Astrocyte (in vitro differentiated cells and primary cell): ENCODE data around the gene SLC25A48. TPM values are rescaled to one million over a fixed set of nuclear protein-coding genes. Genes with fewer than 3 reads are reported as not detected.

Experiments
- DNase-seq: peaks from one replicate; pipeline ENCODE4 v3.0.0-alpha.2; 2010; ENCODE audit warnings: low read depth
- FAIRE-seq: peaks from 2 replicates; lab custom pipeline; 2011; peaks lifted over from hg19 to GRCh38; lab: Jason Lieb, UNC
- H2AFZ ChIP-seq: 2 replicates; pipeline ENCODE4 v1.6.0; 2012; ENCODE audit warnings: low read depth, low read length, inconsistent platforms
- H3K27ac ChIP-seq: 2 replicates; pipeline ENCODE4 v1.5.1; 2011; ENCODE audit warnings: low read depth, low read length, inconsistent platforms
- H3K27me3 ChIP-seq: 2 replicates; pipeline ENCODE4 v1.6.0; 2011; ENCODE audit warnings: low read length, inconsistent platforms; ENCODE audit not compliant: insufficient read depth
- H3K36me3 ChIP-seq: 2 replicates; pipeline ENCODE4 v1.5.1; 2011; ENCODE audit warnings: low read length, inconsistent platforms; ENCODE audit not compliant: insufficient read depth
- H3K4me1 ChIP-seq: 2 replicates; pipeline ENCODE4 v1.5.1; 2011; ENCODE audit warnings: low read length, inconsistent platforms; ENCODE audit not compliant: insufficient read depth
- H3K4me2 ChIP-seq: 2 replicates; pipeline ENCODE4 v1.6.0; 2012; ENCODE audit warnings: low read length, inconsistent platforms
- H3K4me3 ChIP-seq: 2 replicates; pipeline ENCODE4 v1.5.1; 2011; ENCODE audit warnings: low read depth, mild to moderate bottlenecking, low read length, inconsistent platforms; ENCODE audit not compliant: insufficient read depth
- H3K79me2 ChIP-seq: 2 replicates; pipeline ENCODE4 v1.6.0; 2012; ENCODE audit warnings: mild to moderate bottlenecking, low read length, inconsistent platforms; ENCODE audit not compliant: insufficient read depth
- H3K9ac ChIP-seq: 2 replicates; pipeline ENCODE4 v1.6.0; 2012; ENCODE audit warnings: mild to moderate bottlenecking, low read length, inconsistent platforms
- H3K9me3 ChIP-seq: 2 replicates; pipeline ENCODE4 v1.5.1; 2012; ENCODE audit warnings: low read depth, mild to moderate bottlenecking, low read length, inconsistent platforms; ENCODE audit not compliant: insufficient read depth
- H4K20me1 ChIP-seq: 2 replicates; pipeline ENCODE4 v1.6.0; 2012; ENCODE audit warnings: low read length, inconsistent platforms; ENCODE audit not compliant: insufficient read depth
- H3K27ac Mint-ChIP-seq: one replicate; pipeline ENCODE4 v1.8.0; 2021; ENCODE audit warnings: mild to moderate bottlenecking, mixed read lengths; ENCODE audit not compliant: unreplicated experiment
- H3K27me3 Mint-ChIP-seq: one replicate; pipeline ENCODE4 v1.8.0; 2021; ENCODE audit warnings: low read depth, mixed read lengths; ENCODE audit not compliant: unreplicated experiment
- H3K36me3 Mint-ChIP-seq: one replicate; pipeline ENCODE4 v1.8.0; 2021; ENCODE audit warnings: low read depth, mixed read lengths; ENCODE audit not compliant: unreplicated experiment
- H3K4me1 Mint-ChIP-seq: one replicate; pipeline ENCODE4 v1.8.0; 2021; ENCODE audit warnings: low read depth, mixed read lengths; ENCODE audit not compliant: unreplicated experiment
- H3K4me3 Mint-ChIP-seq: one replicate; pipeline ENCODE4 v1.8.0; 2021; ENCODE audit warnings: mild to moderate bottlenecking, moderate library complexity, mixed read lengths; ENCODE audit not compliant: unreplicated experiment
- H3K9me3 Mint-ChIP-seq: one replicate; pipeline ENCODE4 v1.8.0; 2021; ENCODE audit warnings: mild to moderate bottlenecking, mixed read lengths; ENCODE audit not compliant: unreplicated experiment
- EZH2 ChIP-seq: IDR thresholded peaks from 2 replicates; pipeline ENCODE4 v1.6.1; 2012; ENCODE audit warnings: mild to moderate bottlenecking, low read length, inconsistent platforms; ENCODE audit not compliant: insufficient read depth
- total RNA-seq: library from RNA; stranded (reverse); gene quantifications from 2 replicates; pipeline ENCODE4 v1.2.1, GENCODE V29; 2021
- TF ChIP-seq, protein P1 (sequence below): IDR thresholded peaks from 2 replicates; pipeline ENCODE4 v1.5.1; 2011; ENCODE audit warnings: low read depth, mild to moderate bottlenecking, inconsistent platforms, low read length, moderate library complexity; ENCODE audit not compliant: insufficient read depth

The SLC25A48 gene
- total RNA-seq, 1 donor from 2014 or later: not detected

DNA sequence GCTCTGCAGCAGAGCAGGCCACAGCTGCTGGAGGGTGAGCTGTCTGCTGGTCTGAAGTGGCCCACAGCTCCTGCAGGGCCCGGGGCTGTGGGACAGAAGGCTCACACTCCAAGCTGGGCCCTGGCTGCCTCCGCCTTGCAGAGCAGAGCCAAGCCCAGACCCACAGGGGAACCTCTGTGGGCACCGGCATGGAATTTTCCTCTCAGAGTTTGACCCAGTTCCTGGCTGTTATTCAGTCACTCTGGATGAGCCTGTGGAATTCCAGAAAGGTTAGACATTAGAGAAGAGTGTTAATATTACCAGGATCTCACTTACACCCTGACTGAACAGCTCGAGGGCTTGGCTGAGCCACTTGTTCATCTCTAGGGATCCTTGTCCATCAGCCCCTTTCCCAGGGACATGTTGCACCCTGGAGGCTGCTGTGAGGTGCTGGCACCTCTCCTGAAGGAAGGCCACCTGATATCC, 43.7 kb downstream of the SLC25A48 start:
- Histone ChIP-seq H3K4me1 (no peaks in the 10 kb centered on the region), H2AFZ (no peak overlapping the region), H3K4me2 (no peak overlapping the region), H3K27me3 (peaks cover 29% of the 10 kb centered on the region), H3K79me2 (no peaks in the 10 kb centered on the region), H3K27ac (no peak overlapping the region), H3K4me3 (no peak overlapping the region), H3K36me3 (no peaks in the 10 kb centered on the region), H4K20me1 (no peaks in the 10 kb centered on the region), H3K9ac (no peak overlapping the region), H3K9me3 (no peaks in the 10 kb centered on the region)
- H3K27me3 Mint-ChIP-seq: peaks cover 61% of the 10 kb centered on the region
- H3K27ac Mint-ChIP-seq: no peak overlapping the region
- H3K9me3 Mint-ChIP-seq: peaks cover 2% of the 10 kb centered on the region
- H3K36me3 Mint-ChIP-seq: no peaks in the 10 kb centered on the region
- no peak overlapping the region for H3K4me3 Mint-ChIP-seq
- peaks cover 14% of the 10 kb centered on the region for H3K4me1 Mint-ChIP-seq
- DNase-seq (peak; percentile 1), FAIRE-seq (no peak)
- no peak for TF ChIP-seq EZH2
- TF ChIP-seq, protein P1, sequence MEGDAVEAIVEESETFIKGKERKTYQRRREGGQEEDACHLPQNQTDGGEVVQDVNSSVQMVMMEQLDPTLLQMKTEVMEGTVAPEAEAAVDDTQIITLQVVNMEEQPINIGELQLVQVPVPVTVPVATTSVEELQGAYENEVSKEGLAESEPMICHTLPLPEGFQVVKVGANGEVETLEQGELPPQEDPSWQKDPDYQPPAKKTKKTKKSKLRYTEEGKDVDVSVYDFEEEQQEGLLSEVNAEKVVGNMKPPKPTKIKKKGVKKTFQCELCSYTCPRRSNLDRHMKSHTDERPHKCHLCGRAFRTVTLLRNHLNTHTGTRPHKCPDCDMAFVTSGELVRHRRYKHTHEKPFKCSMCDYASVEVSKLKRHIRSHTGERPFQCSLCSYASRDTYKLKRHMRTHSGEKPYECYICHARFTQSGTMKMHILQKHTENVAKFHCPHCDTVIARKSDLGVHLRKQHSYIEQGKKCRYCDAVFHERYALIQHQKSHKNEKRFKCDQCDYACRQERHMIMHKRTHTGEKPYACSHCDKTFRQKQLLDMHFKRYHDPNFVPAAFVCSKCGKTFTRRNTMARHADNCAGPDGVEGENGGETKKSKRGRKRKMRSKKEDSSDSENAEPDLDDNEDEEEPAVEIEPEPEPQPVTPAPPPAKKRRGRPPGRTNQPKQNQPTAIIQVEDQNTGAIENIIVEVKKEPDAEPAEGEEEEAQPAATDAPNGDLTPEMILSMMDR: no peak

DNA sequence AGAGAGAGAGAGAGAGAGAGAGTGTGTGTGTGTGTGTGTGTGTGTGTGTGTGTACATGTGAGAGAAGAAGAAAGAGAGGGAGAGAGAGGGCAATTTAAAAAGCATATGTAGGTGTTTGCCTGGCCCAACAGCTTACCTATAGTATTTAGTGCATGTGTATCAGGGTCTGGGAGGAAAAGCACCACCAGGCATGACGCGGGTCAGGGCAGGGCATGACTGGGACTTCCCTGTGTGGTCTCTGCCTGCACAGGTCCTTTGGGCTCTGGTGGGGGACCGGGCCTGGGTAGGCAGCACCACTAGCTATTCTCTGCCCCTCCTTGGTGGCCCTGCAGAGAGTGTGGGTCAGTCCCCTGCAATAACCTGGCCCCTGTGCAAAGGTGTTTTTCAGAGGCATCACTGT, 45.1 kb downstream of the SLC25A48 start:
- H4K20me1 ChIP-seq: no peaks in the 10 kb centered on the region
- no peak overlapping the region for H2AFZ ChIP-seq
- no peaks in the 10 kb centered on the region for H3K4me1 ChIP-seq
- H3K9me3 ChIP-seq: no peaks in the 10 kb centered on the region
- H3K27ac ChIP-seq: no peak overlapping the region
- DNase-seq: no peak
- no peak for FAIRE-seq
- Mint-ChIP-seq H3K4me3 (no peak overlapping the region), H3K27me3 (peaks cover 60% of the 10 kb centered on the region), H3K9me3 (peaks cover 2% of the 10 kb centered on the region), H3K4me1 (peaks cover 14% of the 10 kb centered on the region), H3K27ac (no peak overlapping the region), H3K36me3 (no peaks in the 10 kb centered on the region)
- H3K36me3 ChIP-seq: no peaks in the 10 kb centered on the region
- H3K4me3 ChIP-seq: no peak overlapping the region
- H3K79me2 ChIP-seq: no peaks in the 10 kb centered on the region
- no peak overlapping the region for H3K9ac ChIP-seq
- no peak overlapping the region for H3K4me2 ChIP-seq
- H3K27me3 ChIP-seq: peaks cover 30% of the 10 kb centered on the region
- no peak for TF ChIP-seq EZH2
- TF ChIP-seq, protein P1: no peak

DNA sequence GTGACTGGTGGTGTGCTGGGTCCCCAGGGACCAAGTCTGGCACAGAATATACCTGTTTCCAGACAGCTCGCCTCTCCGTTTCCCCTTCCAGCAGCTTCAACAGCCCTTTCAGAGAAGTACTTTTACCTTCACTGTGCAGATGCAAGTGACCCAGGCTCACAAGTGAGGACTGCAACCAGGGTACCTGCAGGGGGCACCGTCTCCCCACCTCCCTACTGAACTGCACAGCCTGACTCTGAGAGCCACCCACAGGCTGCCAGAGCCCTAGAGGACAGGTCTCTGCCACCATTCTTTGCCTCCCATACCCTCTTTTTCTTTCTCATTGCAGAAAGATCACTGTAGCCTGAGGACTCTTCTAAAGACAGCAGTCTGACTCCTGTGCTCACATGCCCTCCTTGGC, 45.8 kb downstream of the SLC25A48 start:
- Mint-ChIP-seq H3K27me3 (peaks cover 60% of the 10 kb centered on the region), H3K27ac (no peak overlapping the region)
- no peak for FAIRE-seq

More for the DNA sequence above, 45.8 kb downstream of the SLC25A48 start:
- Mint-ChIP-seq H3K36me3 (no peaks in the 10 kb centered on the region), H3K4me3 (no peak overlapping the region), H3K4me1 (peaks cover 14% of the 10 kb centered on the region), H3K9me3 (peaks cover 2% of the 10 kb centered on the region)
- Histone ChIP-seq H3K4me2 (no peak overlapping the region), H2AFZ (no peak overlapping the region), H3K9ac (no peak overlapping the region), H3K4me1 (no peaks in the 10 kb centered on the region), H3K9me3 (no peaks in the 10 kb centered on the region), H3K27me3 (peaks cover 28% of the 10 kb centered on the region), H4K20me1 (no peaks in the 10 kb centered on the region), H3K36me3 (no peaks in the 10 kb centered on the region), H3K27ac (no peak overlapping the region), H3K4me3 (no peak overlapping the region), H3K79me2 (no peaks in the 10 kb centered on the region)
- no peak for DNase-seq
- TF ChIP-seq, protein P1: peak; percentile 22
- TF ChIP-seq EZH2: no peak
